ENCODE results near the gene CPLX3.
A peak's percentile ranks its signal among the peaks of the same experiment; 100 is the strongest.

CPLX3 gene

DNA sequence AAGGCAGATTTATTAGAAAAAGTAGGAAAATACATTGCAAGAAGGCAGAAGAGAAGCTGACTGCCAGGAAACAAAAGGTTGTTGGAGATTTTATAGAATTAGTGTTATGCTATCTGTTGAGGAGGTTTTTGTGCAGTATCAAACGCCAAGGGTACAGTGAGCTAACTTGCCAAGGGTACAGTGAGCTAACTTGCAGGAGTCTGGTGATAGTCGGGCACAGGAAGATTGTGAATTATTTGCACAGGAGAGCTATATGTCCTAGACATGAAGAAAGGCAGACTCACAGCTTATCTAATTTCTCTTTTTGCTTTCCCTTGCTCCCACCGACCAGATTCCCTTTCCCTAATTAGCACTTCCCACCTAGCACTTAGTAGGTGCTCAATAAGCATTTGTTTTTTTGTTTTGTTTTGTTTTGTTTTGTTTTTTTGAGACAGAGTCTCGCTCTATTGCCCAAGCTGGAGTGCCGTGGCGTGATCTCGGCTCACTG, 47.2 kb upstream of the CPLX3 start:
- TF ChIP-seq YY1 (IDR thresholded peaks at IDR 0.05; ENCODE audit: low read depth) (no peak), FOXM1 (IDR thresholded peaks at IDR 0.05; ENCODE audit: borderline replicate concordance, low read depth) (no peak), TAF1 (IDR thresholded peaks at IDR 0.05; ENCODE audit: low read depth) (no peak), CREB1 (IDR thresholded peaks at IDR 0.05; ENCODE audit: low read depth) (no peak), ZBTB7A (IDR thresholded peaks at IDR 0.05; ENCODE audit: low read depth) (no peak), EGR1 (IDR thresholded peaks at IDR 0.05) (no peak), TCF12 (IDR thresholded peaks at IDR 0.05; ENCODE audit: low read depth) (no peak)

DNA sequence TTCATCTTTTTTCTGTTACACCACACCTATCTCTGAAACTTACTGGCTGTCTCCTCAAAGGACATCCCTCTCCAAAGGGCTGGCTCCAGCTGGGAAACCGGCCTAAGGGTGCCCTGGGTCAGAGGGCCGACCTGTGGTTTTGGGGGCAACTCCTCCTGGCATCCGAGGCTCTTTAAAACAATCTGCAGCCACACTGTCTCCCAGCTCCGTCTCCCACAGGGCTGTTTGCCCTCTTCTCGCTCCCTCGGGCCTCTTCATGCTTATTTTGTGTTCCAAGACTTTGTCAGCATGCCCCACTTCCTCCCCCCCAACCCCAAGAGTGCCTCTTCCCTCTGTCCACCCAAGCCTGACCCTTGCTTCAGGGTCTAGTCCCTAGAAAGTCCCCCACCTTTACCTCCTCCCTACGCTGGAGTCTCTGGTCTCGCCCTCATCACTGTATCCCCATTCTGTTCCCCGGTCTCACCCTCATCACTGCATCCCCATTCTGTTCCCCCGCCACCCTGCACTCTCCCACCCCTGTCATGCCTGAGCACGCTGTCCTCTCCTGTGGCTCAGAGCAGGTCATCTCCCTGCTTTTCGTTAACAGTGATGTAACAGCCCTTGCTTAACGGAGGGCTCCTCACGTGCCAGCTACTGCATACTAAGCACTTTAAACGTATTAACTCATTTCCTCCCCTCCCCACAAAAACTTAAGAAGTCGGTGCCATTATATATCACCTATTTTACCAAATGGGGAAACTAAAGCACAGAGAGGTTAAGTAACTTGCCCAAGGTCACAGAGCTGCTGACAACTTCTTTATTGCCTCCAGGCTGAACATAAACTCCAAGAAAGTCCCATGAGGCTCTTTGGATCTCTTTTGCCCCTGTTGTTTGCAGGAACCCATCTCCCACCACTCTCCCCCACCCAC, 45.6 kb upstream of the CPLX3 start:
- no peak for TF ChIP-seq EGR1 (IDR thresholded peaks at IDR 0.05)
- TF ChIP-seq TAF1 (IDR thresholded peaks at IDR 0.05; ENCODE audit: low read depth), result no peak
- no peak for TF ChIP-seq RAD21 (IDR thresholded peaks at IDR 0.05; ENCODE audit: low read depth)
- TF ChIP-seq TEAD4 (IDR thresholded peaks at IDR 0.05), result no peak
- no peak for TF ChIP-seq EP300 (IDR thresholded peaks at IDR 0.05; ENCODE audit: borderline replicate concordance)
- TF ChIP-seq, protein P1, sequence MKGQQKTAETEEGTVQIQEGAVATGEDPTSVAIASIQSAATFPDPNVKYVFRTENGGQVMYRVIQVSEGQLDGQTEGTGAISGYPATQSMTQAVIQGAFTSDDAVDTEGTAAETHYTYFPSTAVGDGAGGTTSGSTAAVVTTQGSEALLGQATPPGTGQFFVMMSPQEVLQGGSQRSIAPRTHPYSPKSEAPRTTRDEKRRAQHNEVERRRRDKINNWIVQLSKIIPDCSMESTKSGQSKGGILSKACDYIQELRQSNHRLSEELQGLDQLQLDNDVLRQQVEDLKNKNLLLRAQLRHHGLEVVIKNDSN (IDR thresholded peaks at IDR 0.05), result no peak
- TF ChIP-seq FOXM1 (IDR thresholded peaks at IDR 0.05; ENCODE audit: borderline replicate concordance, low read depth), result no peak
- TF ChIP-seq ZBTB7A (IDR thresholded peaks at IDR 0.05; ENCODE audit: low read depth), result no peak
- no peak for TF ChIP-seq TCF12 (IDR thresholded peaks at IDR 0.05; ENCODE audit: low read depth)
- no peak for TF ChIP-seq CEBPB (IDR thresholded peaks at IDR 0.05)
- TF ChIP-seq NFIC (IDR thresholded peaks at IDR 0.05), result no peak
- TF ChIP-seq, protein P2, sequence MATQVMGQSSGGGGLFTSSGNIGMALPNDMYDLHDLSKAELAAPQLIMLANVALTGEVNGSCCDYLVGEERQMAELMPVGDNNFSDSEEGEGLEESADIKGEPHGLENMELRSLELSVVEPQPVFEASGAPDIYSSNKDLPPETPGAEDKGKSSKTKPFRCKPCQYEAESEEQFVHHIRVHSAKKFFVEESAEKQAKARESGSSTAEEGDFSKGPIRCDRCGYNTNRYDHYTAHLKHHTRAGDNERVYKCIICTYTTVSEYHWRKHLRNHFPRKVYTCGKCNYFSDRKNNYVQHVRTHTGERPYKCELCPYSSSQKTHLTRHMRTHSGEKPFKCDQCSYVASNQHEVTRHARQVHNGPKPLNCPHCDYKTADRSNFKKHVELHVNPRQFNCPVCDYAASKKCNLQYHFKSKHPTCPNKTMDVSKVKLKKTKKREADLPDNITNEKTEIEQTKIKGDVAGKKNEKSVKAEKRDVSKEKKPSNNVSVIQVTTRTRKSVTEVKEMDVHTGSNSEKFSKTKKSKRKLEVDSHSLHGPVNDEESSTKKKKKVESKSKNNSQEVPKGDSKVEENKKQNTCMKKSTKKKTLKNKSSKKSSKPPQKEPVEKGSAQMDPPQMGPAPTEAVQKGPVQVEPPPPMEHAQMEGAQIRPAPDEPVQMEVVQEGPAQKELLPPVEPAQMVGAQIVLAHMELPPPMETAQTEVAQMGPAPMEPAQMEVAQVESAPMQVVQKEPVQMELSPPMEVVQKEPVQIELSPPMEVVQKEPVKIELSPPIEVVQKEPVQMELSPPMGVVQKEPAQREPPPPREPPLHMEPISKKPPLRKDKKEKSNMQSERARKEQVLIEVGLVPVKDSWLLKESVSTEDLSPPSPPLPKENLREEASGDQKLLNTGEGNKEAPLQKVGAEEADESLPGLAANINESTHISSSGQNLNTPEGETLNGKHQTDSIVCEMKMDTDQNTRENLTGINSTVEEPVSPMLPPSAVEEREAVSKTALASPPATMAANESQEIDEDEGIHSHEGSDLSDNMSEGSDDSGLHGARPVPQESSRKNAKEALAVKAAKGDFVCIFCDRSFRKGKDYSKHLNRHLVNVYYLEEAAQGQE (IDR thresholded peaks at IDR 0.05; ENCODE audit: low read depth), result no peak

DNA sequence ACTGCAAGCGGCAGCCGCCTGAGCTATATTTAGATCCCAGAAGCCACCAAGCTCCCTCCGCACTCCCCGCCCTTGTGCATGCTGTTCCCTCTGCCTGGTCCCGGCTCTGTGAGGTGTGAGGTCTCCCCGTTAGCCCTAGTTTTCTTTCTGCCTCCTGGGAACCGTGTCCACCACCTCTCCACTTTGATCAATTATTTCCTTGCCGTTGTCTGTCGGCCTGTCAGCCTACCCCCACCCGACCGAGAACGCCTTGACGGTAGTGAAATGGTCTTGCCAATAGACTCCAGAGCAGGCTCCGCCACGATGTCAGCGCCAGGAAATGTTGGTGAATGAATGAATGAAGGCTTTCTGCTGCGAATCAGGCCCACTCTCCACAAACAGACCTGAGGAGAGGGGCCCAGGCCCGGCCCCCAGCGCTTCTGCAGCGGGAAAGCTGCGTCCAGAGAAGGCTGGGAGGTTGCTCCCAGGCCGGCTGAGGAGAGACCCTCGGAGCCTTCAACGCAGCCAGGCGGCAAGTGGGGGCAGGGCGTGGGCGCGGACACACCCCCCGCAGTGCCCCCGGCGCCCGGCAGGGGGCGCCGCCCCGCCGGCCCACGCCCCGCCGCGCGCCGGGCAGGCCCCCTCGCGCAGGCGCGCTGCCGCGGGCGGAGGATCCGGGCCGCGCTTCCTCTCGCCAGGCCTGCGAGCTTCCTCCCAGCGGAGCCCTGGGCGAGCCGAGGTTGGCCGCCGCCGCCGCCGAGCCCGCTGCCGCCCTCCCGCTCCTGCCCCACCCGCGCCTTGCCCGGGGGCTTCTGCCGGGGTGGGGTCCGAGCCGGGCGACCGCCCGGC, 44.8 kb upstream of the CPLX3 start, which contains the start of gene CSK:
TSS of gene CSK (plus strand) at position 650 of the 828 bp plus-strand sequence. CDS start 16,218 bp downstream, outside the sequence.
- TF ChIP-seq, protein P3, sequence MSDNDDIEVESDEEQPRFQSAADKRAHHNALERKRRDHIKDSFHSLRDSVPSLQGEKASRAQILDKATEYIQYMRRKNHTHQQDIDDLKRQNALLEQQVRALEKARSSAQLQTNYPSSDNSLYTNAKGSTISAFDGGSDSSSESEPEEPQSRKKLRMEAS (IDR thresholded peaks at IDR 0.05), result 0 out of 2 replicates have a peak, but pooled peaks have one; percentile 5
- TF ChIP-seq EP300 (IDR thresholded peaks at IDR 0.05; ENCODE audit: borderline replicate concordance) (no peak), ZBTB7A (IDR thresholded peaks at IDR 0.05; ENCODE audit: low read depth) (no peak), YY1 (IDR thresholded peaks at IDR 0.05; ENCODE audit: low read depth) (no peak), TEAD4 (IDR thresholded peaks at IDR 0.05) (no peak), FOXM1 (IDR thresholded peaks at IDR 0.05; ENCODE audit: borderline replicate concordance, low read depth) (no peak), EGR1 (IDR thresholded peaks at IDR 0.05) (peak; percentile 63; the same call in 1 of the 2 replicates), TAF1 (IDR thresholded peaks at IDR 0.05; ENCODE audit: low read depth) (0 out of 2 replicates have a peak, but pooled peaks have one; percentile 48), CEBPB (IDR thresholded peaks at IDR 0.05) (no peak), NFIC (IDR thresholded peaks at IDR 0.05) (no peak), CREB1 (IDR thresholded peaks at IDR 0.05; ENCODE audit: low read depth) (no peak), TCF12 (IDR thresholded peaks at IDR 0.05; ENCODE audit: low read depth) (no peak), RAD21 (IDR thresholded peaks at IDR 0.05; ENCODE audit: low read depth) (peak; percentile 17; the same call in 1 of the 2 replicates)
- TF ChIP-seq, protein P2 (IDR thresholded peaks at IDR 0.05; ENCODE audit: low read depth), result no peak
- TF ChIP-seq, protein P1 (IDR thresholded peaks at IDR 0.05), result no peak

DNA sequence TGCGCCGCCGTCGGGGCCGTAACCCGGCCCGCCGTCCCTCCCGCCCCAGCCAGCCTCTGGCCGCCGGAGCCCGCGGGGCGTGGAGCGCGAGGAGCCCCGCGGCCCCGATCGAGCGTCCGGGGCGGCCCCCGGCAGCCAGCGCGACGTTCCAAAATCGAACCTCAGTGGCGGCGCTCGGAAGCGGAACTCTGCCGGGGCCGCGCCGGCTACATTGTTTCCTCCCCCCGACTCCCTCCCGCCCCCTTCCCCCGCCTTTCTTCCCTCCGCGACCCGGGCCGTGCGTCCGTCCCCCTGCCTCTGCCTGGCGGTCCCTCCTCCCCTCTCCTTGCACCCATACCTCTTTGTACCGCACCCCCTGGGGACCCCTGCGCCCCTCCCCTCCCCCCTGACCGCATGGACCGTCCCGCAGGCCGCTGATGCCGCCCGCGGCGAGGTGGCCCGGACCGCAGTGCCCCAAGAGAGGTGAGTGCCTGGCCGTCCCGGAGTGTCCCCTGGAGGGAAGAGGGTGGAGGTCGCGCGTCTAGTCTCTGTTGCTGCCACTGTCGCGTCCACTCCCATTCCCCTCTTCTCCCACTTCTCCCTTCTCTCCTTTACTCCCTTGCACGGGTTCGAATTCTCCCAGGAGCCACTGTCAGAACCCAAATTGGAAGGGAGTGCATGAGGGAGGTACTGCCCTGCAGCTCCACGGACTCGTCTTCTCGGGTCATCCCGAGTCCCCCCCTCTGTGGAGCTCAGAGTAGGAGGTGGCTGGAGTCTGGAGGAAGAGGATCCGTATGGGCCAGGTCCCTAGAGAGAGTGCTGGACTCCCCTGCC, 44.0 kb upstream of the CPLX3 start:
- TF ChIP-seq NFIC (IDR thresholded peaks at IDR 0.05) (no peak), ZBTB7A (IDR thresholded peaks at IDR 0.05; ENCODE audit: low read depth) (peak; percentile 90), TCF12 (IDR thresholded peaks at IDR 0.05; ENCODE audit: low read depth) (no peak)
- TF ChIP-seq, protein P3 (IDR thresholded peaks at IDR 0.05), result peak; percentile 49; the same call in 1 of the 2 replicates
